ENCODE measurements around the gene NUFIP1. TPM values are rescaled to one million over a fixed set of nuclear protein-coding genes. Genes with fewer than 3 reads are reported as not detected.
"Not testable (repeated sequence)": the region's sequence is repeated elsewhere in the genome, so short reads cannot be mapped to it uniquely, and the experiment has no call there.

The NUFIP1 gene
- total RNA-seq, 2 experiments from 2014 or later: 11.0 to 12.0 TPM

- POLR2A ChIA-PET: no interaction called here
- CTCF ChIA-PET: no interaction called here
These were observed 17.3 kb downstream of the NUFIP1 start for GRCh38 chr13:44971656-44972595.

- POLR2A ChIA-PET: no interaction called here
These were observed 19.5 kb downstream of the NUFIP1 start for GRCh38 chr13:44969551-44970484.

GRCh38 chr13:44968434-44968815 lies 20.8 kb downstream of the NUFIP1 start:
- ChIA-PET CTCF (no interaction called here), POLR2A (no interaction called here)

More at GRCh38 chr13:44969551-44970484, 19.5 kb downstream of the NUFIP1 start:
- CTCF ChIA-PET: interaction anchor here (0.9 to 1.2 kb wide), 2 partner anchors 51 to 342 kb away, joined by 3 read pairs; no protein-coding TSS in a partner anchor

DNA sequence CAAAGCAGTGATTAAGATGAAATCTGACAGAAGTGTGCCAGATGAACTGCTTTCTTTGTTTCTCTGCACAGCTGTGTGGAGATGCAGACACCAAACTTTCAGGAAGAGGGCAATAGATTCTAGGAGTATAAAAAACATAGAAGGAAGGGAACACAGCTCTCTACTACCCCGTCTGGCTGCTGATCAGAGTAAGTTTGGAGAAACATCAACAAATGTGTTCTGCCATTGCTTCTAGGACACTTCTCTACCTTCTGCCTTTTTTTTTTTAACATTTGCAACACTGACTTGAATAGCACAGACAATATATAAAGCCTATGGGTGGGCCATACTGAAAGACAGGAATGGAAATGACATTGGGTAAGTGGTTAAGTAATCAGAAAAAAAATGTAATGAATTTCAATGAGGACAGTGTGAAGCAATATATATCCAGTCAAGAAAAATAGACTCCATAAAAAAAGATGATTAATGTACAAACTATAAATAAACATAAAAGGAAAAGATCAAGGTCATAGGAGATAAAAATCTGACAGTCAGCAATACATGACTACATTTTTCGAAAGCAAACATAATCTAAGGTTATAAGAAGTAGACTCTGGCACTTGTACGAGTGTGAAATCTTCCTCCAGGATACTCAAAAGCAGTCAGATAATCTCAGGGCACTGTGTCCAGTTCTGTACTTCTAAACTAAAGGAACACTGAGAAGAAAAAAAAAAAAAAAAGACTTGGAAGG lies 21.4 kb downstream of the NUFIP1 start:
- POLR2A ChIA-PET: no interaction called here
- CTCF ChIA-PET: interaction anchor here (0.5 kb wide), 1 partner anchor 184 kb away, joined by 8 read pairs; no protein-coding TSS in a partner anchor

- ChIA-PET POLR2A (no interaction called here), CTCF (no interaction called here)
These were observed 27.3 kb downstream of the NUFIP1 start for GRCh38 chr13:44961997-44962396.

GRCh38 chr13:44955406-44955805 lies 33.9 kb downstream of the NUFIP1 start:
- ChIA-PET CTCF (no interaction called here), POLR2A (no interaction called here)

- ChIA-PET CTCF (interaction anchor here (1.5 kb wide), 1 partner anchor 34 kb away, joined by 4 read pairs; no protein-coding TSS in a partner anchor), POLR2A (no interaction called here)
These were observed 35.0 kb downstream of the NUFIP1 start for GRCh38 chr13:44954224-44954623.

- POLR2A ChIA-PET: no interaction called here
These were observed 36.6 kb downstream of the NUFIP1 start for GRCh38 chr13:44952671-44953070.

DNA sequence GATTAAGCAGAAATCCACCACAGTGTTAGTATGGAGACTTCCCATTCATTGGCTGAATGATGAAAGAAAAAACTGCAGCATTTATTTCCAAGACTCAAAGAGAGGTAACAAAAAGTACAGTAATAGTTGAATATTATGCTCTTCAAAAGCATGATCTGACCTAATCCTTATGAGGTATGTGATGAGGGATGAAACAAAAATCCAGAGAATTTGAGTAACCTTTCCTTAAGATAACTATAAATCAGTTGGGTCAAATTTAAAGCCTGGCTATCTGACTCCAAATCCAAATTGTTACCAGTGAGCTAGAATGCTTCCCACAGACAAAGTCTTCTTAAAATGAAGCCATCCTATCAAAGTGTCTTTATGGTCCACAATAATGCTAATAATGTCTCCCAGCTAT lies 38.1 kb downstream of the NUFIP1 start:
- POLR2A ChIA-PET: no interaction called here

More at GRCh38 chr13:44952671-44953070, 36.6 kb downstream of the NUFIP1 start:
- CTCF ChIA-PET: no interaction called here

DNA sequence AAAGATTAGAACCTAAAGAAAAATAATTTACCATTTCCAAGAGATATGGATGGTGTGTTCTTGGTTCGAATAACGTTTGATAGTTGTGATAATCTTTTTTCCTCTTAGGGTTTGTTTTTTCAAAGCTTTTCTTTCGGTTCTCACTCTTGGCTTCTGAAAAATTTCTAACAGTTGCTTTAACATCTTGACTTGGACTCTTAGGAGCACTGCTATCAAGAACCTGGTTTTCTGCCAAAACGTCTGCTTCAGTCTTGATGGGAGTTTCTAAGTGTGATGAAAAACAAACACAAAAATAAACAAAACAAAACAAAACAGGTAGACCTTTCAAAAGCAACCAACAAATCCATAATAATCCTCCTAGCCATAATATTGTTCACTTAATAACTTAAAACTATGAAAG lies 45.9 kb downstream of the NUFIP1 start:
- CTCF ChIA-PET: not testable (repeated sequence)

More for the DNA sequence above, 38.1 kb downstream of the NUFIP1 start:
- CTCF ChIA-PET: no interaction called here

DNA sequence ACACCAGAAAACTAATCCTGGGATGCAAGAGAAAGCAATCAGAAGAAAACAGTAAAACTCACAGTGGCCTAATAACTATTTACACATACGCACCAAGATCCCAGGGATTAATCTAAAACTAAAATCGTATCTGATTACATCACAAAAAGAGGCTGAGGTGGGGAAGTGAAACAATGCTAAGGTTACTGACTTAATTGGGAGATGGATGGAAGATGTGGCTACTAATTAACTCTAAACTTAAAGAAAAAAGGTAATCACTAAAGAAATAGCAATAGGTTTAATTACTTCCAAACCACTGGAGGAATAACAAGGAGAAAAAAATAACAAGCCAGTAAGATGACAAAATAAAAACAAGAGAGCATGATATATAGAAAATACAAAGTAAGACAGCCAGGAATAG lies 50.4 kb downstream of the NUFIP1 start:
- POLR2A ChIA-PET: no interaction called here
- CTCF ChIA-PET: no interaction called here

More for the DNA sequence above, 45.9 kb downstream of the NUFIP1 start:
- POLR2A ChIA-PET: not testable (repeated sequence)

GRCh38 chr13:44936246-44936645 lies 53.0 kb downstream of the NUFIP1 start:
- CTCF ChIA-PET: interaction anchor here (0.6 kb wide), 1 partner anchor 24 kb away, joined by 5 read pairs; no protein-coding TSS in a partner anchor
- POLR2A ChIA-PET: no interaction called here

- ChIA-PET POLR2A (interaction anchor here (0.6 to 1.4 kb wide), 2 partner anchors 16 to 62 kb away, joined by 3 to 5 read pairs; no protein-coding TSS in a partner anchor), CTCF (no interaction called here)
These were observed 54.5 kb downstream of the NUFIP1 start for GRCh38 chr13:44934724-44935123.

- POLR2A ChIA-PET: no interaction called here
These were observed 56.4 kb downstream of the NUFIP1 start for GRCh38 chr13:44932850-44933251.

GRCh38 chr13:44932171-44932849 lies 57.0 kb downstream of the NUFIP1 start:
- CTCF ChIA-PET: no interaction called here
- POLR2A ChIA-PET: no interaction called here

More at GRCh38 chr13:44932850-44933251, 56.4 kb downstream of the NUFIP1 start:
- CTCF ChIA-PET: no interaction called here

DNA sequence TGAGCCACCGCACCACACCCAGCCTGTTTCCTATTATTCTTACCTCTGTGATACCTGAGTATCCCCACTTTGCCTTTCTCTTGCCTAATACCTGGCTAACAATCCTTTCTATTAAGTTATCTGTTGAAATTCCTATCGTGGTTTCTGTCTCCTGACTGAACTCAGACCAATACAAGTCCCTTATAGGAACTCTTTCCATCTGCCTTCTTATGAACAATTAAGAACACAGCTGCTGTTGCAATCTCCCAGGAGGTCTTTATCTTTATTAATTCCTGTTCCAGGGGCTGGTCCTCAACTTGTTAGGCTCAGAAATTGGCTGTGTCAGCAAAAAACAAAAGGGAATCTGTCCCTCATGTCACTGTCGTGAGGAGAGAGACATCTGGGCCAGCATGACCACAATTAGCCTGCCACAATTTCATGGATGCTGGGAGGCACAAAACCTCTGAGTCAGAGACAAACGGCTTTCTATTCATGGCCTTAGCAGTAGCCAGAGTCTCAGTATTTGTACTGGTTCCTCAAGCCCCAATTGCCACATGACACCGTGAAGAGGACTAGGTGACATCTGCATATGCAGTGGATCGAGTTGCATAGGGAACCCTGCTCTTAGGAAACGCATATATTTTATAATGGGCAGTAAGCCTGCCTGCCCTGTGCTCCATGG lies 58.2 kb downstream of the NUFIP1 start:
- ChIA-PET CTCF (no interaction called here), POLR2A (no interaction called here)

GRCh38 chr13:44930280-44930679 lies 59.0 kb downstream of the NUFIP1 start:
- ChIA-PET CTCF (no interaction called here), POLR2A (no interaction called here)

- ChIA-PET CTCF (no interaction called here), POLR2A (no interaction called here)
These were observed 59.6 kb downstream of the NUFIP1 start for GRCh38 chr13:44929692-44930091.

- ChIA-PET POLR2A (no interaction called here), CTCF (no interaction called here)
These were observed 61.3 kb downstream of the NUFIP1 start for GRCh38 chr13:44927968-44928367.
